HCT116 (cell line): ENCODE results near the gene MYH14. TPM values are rescaled to one million over a fixed set of nuclear protein-coding genes. Genes with fewer than 3 reads are reported as not detected.

Experiments
- ATAC-seq: fragments of 200-7000 bp; cut with Tn5 transposase; 2 replicates; pipeline ENCODE4 v1.9.1; 2020; ENCODE audit warnings: mild to moderate bottlenecking, moderate library complexity
- BruUV-seq: library from RNA; stranded (reverse); fragments of 400-500 nt; replicated peaks from 2 replicates; lab custom pipeline; 2021; lab: Mats Ljungman, UMichigan
- CTCF ChIA-PET: fragments of 300-600 bp; sonication (Branson Sonifier 250); formaldehyde crosslinking; loops from one replicate; lab custom pipeline; 2021; ENCODE audit warnings: antibody characterized with exemption; lab: Charles Lee
- POLR2A ChIA-PET: fragments of 300-600, 350-600 bp; sonication (Branson Sonifier 250); formaldehyde crosslinking; loops from one replicate; lab custom pipeline; 2021; ENCODE audit warnings: antibody characterized with exemption; lab: Charles Lee
- RAD21 ChIA-PET, 2 experiments: fragments of 300-600 bp; sonication (Branson Sonifier 250); formaldehyde crosslinking; loops; one replicate each; lab custom pipeline; 2023; ENCODE audit warnings: low total read pairs in 2 of 2; ENCODE audit not compliant: uncharacterized antibody in 2 of 2, unreplicated experiment in 2 of 2, low non-redundant PET in 1 of 2; lab: Charles Lee
- DNase-seq: peaks from one replicate; pipeline ENCODE4 v3.0.0-alpha.2; 2010; ENCODE audit warnings: low read depth, low spot score
- H2AFZ ChIP-seq: fragments of 200-600 bp; shearing (Covaris generic), sonication (generic); 2 replicates; pipeline ENCODE4 v1.6.1; 2017; ENCODE audit warnings: low read depth, mixed run types, mixed read lengths, antibody characterized with exemption, low read length; ENCODE audit not compliant: poor library complexity, severe bottlenecking
- H3K27ac ChIP-seq: 2 replicates; pipeline ENCODE4 v1.5.1; 2012; ENCODE audit warnings: low read depth, low read length
- H3K27me3 ChIP-seq: fragments of 200-600 bp; sonication (generic); 2 replicates; pipeline ENCODE4 v1.6.1; 2016; ENCODE audit warnings: mixed run types, low read length, mixed read lengths; ENCODE audit not compliant: insufficient read depth
- H3K36me3 ChIP-seq, 2 experiments: fragments of 200-500 bp in 1 of 2; fragments of 200-600 bp in 1 of 2; sonication (Bioruptor generic) in 1 of 2; sonication (generic) in 1 of 2; 2 replicates each; pipeline versions ENCODE4 v1.5.1 to v1.6.1; 2014 to 2016; ENCODE audit warnings: low read length in 2 of 2, inconsistent platforms in 1 of 2, mixed read lengths in 1 of 2, mixed run types in 1 of 2; ENCODE audit not compliant: insufficient read depth in 2 of 2, control insufficient read depth in 1 of 2
- H3K4me1 ChIP-seq, 2 experiments: fragments of 200-600 bp in 1 of 2; sonication (generic) in 1 of 2; 2 replicates each; pipeline versions ENCODE4 v1.5.1 to v1.6.1; 2012 to 2017; ENCODE audit warnings: low read length in 2 of 2, inconsistent platforms in 1 of 2, mild to moderate bottlenecking in 1 of 2, mixed read lengths in 1 of 2, mixed run types in 1 of 2, moderate library complexity in 1 of 2; ENCODE audit not compliant: insufficient read depth in 2 of 2, control insufficient read depth in 1 of 2
- H3K4me2 ChIP-seq: fragments of 200-600 bp; sonication (generic); 2 replicates; pipeline ENCODE4 v1.6.1; 2017; ENCODE audit warnings: mixed run types, low read length, mixed read lengths
- H3K4me3 ChIP-seq, 2 experiments: fragments of 200-600 bp in 1 of 2; sonication (generic) in 1 of 2; replicated peaks in 1 of 2; 2 replicates each; pipeline ENCODE4 v1.5.1; 2011 to 2016; ENCODE audit warnings: low read length in 2 of 2, control low read depth in 1 of 2, low read depth in 1 of 2, mild to moderate bottlenecking in 1 of 2, mixed read lengths in 1 of 2, mixed run types in 1 of 2
- H3K79me2 ChIP-seq: fragments of 200-600 bp; sonication (generic); 2 replicates; pipeline ENCODE4 v1.6.1; 2017; ENCODE audit warnings: mild to moderate bottlenecking, mixed run types, low read length, moderate library complexity, mixed read lengths; ENCODE audit not compliant: insufficient read depth
- H3K9ac ChIP-seq: fragments of 200-600 bp; sonication (generic); 2 replicates; pipeline ENCODE4 v1.6.1; 2016; ENCODE audit warnings: low read length, mixed read lengths
- H3K9me2 ChIP-seq: fragments of 200-600 bp; sonication (generic), shearing (Covaris generic); 2 replicates; pipeline ENCODE4 v1.6.1; 2017; ENCODE audit warnings: mixed run types, mild to moderate bottlenecking, moderate library complexity; ENCODE audit not compliant: insufficient read depth
- H3K9me3 ChIP-seq, 2 experiments: fragments of 200-500 bp in 1 of 2; fragments of 200-600 bp in 1 of 2; sonication (Bioruptor generic) in 1 of 2; sonication (generic) in 1 of 2; 2 replicates each; pipeline ENCODE4 v1.6.1; 2014 to 2017; ENCODE audit warnings: low read length in 2 of 2, mixed read lengths in 2 of 2, inconsistent platforms in 1 of 2, low read depth in 1 of 2, mild to moderate bottlenecking in 1 of 2, mixed run types in 1 of 2, moderate library complexity in 1 of 2; ENCODE audit not compliant: control insufficient read depth in 1 of 2, insufficient read depth in 1 of 2
- H4K20me1 ChIP-seq: fragments of 200-600 bp; sonication (generic), shearing (Covaris generic); 2 replicates; pipeline ENCODE4 v1.6.1; 2017; ENCODE audit warnings: mixed run types, mild to moderate bottlenecking, moderate library complexity; ENCODE audit not compliant: insufficient read depth
- ATF3 ChIP-seq: IDR thresholded peaks from 2 replicates; pipeline ENCODE4 v1.6.1; 2012
- CBX3 ChIP-seq: IDR thresholded peaks from 2 replicates; pipeline ENCODE4 v1.6.1; 2012; ENCODE audit warnings: low read depth
- EZH2 ChIP-seq: fragments of 200-600 bp; sonication (generic); IDR thresholded peaks from 2 replicates; pipeline ENCODE4 v1.6.1; 2017; ENCODE audit warnings: antibody characterized with exemption, mixed run types
- FOSL1 ChIP-seq: IDR thresholded peaks from 2 replicates; pipeline ENCODE4 v1.6.1; 2012; ENCODE audit warnings: low read depth
- JUND ChIP-seq: IDR thresholded peaks from 2 replicates; pipeline ENCODE4 v1.6.1; 2012
- POLR2A ChIP-seq: IDR thresholded peaks from 2 replicates; pipeline ENCODE4 v1.7.0; 2011; ENCODE audit warnings: borderline replicate concordance; ENCODE audit not compliant: insufficient read depth, insufficient read length; ENCODE audit errors: extremely low read depth
- POLR2AphosphoS5 ChIP-seq: IDR thresholded peaks from 2 replicates; pipeline ENCODE4 v1.6.1; 2011; ENCODE audit warnings: mild to moderate bottlenecking, low read depth, low read length, moderate library complexity
- RAD21 ChIP-seq: IDR thresholded peaks from 2 replicates; pipeline ENCODE4 v1.6.1; 2012; ENCODE audit warnings: low read depth, mild to moderate bottlenecking
- SP1 ChIP-seq: IDR thresholded peaks from 2 replicates; pipeline ENCODE4 v1.6.1; 2012; ENCODE audit warnings: low read depth
- SRF ChIP-seq: IDR thresholded peaks from 2 replicates; pipeline ENCODE4 v1.6.1; 2012; ENCODE audit warnings: low read depth
- TCF7L2 ChIP-seq: IDR thresholded peaks from 2 replicates; pipeline ENCODE4 v1.7.0; 2011; ENCODE audit warnings: borderline replicate concordance, inconsistent platforms; ENCODE audit not compliant: insufficient read depth, insufficient read length; ENCODE audit errors: extremely low read depth
- YY1 ChIP-seq: IDR thresholded peaks from 2 replicates; pipeline ENCODE4 v1.6.1; 2011; ENCODE audit warnings: low read length, low read depth, moderate library complexity, mild to moderate bottlenecking; ENCODE audit not compliant: insufficient replicate concordance; ENCODE audit errors: extremely low read depth
- ZNF274 ChIP-seq: fragments of 200-500 bp; sonication (Bioruptor generic); IDR thresholded peaks from 2 replicates; pipeline ENCODE4 v1.6.1; 2014; ENCODE audit warnings: mild to moderate bottlenecking, low read depth, low read length, inconsistent platforms
- intact Hi-C: fragments of 100-400 bp; cut with micrococcal nuclease; formaldehyde crosslinking; loops from 2 replicates; pipeline ENCODE4 v1.10.0; 2022
- total RNA-seq: library from RNA; stranded (reverse); gene quantifications from one replicate; pipeline ENCODE4 v1.2.1, GENCODE V29; 2021; ENCODE audit not compliant: unreplicated experiment
- TF ChIP-seq, protein P1 (sequence below): IDR thresholded peaks from 2 replicates; pipeline ENCODE4 v1.6.1; 2012; ENCODE audit warnings: low read depth
- TF ChIP-seq, protein P2 (sequence below): IDR thresholded peaks from 2 replicates; pipeline ENCODE4 v1.6.1; 2011; ENCODE audit warnings: mild to moderate bottlenecking, low read length, moderate library complexity; ENCODE audit not compliant: insufficient replicate concordance; ENCODE audit errors: extremely low read depth

Gene MYH14
- total RNA-seq, 1 experiment from 2014 or later: 60.1 TPM

DNA sequence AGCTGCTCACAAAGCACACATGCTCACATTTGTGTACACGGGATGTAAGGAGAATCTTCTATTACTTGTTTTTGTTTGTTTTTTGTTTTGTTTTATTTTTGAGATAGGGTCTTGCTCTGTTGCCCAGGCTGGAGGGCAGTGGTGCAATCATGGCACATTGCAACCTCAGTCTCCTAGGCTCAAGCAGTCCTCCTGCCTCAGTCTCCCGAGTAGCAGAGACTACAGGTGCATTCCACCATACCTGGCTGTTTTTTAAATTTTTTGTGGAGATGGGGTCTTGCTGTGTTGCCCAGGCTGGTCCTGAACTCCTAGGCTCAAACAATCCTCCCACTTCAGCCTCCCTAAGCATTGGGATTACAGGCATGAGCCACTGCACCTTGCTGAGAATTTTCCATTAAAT, 83.9 kb downstream of the MYH14 start:
- BruUV-seq: no TSS peak
- Histone ChIP-seq H3K9ac (no peak overlapping the region), H3K4me1 (no peaks in the 10 kb centered on the region), H3K9me2 (no peaks in the 10 kb centered on the region), H2AFZ (no peak overlapping the region), H4K20me1 (no peaks in the 10 kb centered on the region), H3K79me2 (no peaks in the 10 kb centered on the region), H3K27me3 (no peaks in the 10 kb centered on the region), H3K4me3 (no peak overlapping the region), H3K4me2 (no peak overlapping the region), H3K36me3 (peaks cover 0 to 33% of the 10 kb centered on the region in 2 experiments; a peak in 3 of 4 replicates), H3K9me3 (peaks cover 0 to 6% of the 10 kb centered on the region in 2 experiments; a peak in 2 of 4 replicates), H3K27ac (no peak overlapping the region)
- ATAC-seq (no peak), DNase-seq (no peak)
- RAD21 ChIA-PET: no interaction called here
- no peak for TF ChIP-seq ZNF274
- no peak for TF ChIP-seq CBX3
- TF ChIP-seq JUND: no peak
- no peak for TF ChIP-seq POLR2A
- no peak for TF ChIP-seq SRF
- TF ChIP-seq, protein P1, sequence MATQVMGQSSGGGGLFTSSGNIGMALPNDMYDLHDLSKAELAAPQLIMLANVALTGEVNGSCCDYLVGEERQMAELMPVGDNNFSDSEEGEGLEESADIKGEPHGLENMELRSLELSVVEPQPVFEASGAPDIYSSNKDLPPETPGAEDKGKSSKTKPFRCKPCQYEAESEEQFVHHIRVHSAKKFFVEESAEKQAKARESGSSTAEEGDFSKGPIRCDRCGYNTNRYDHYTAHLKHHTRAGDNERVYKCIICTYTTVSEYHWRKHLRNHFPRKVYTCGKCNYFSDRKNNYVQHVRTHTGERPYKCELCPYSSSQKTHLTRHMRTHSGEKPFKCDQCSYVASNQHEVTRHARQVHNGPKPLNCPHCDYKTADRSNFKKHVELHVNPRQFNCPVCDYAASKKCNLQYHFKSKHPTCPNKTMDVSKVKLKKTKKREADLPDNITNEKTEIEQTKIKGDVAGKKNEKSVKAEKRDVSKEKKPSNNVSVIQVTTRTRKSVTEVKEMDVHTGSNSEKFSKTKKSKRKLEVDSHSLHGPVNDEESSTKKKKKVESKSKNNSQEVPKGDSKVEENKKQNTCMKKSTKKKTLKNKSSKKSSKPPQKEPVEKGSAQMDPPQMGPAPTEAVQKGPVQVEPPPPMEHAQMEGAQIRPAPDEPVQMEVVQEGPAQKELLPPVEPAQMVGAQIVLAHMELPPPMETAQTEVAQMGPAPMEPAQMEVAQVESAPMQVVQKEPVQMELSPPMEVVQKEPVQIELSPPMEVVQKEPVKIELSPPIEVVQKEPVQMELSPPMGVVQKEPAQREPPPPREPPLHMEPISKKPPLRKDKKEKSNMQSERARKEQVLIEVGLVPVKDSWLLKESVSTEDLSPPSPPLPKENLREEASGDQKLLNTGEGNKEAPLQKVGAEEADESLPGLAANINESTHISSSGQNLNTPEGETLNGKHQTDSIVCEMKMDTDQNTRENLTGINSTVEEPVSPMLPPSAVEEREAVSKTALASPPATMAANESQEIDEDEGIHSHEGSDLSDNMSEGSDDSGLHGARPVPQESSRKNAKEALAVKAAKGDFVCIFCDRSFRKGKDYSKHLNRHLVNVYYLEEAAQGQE: no peak
- no peak for TF ChIP-seq RAD21
- no peak for TF ChIP-seq YY1
- TF ChIP-seq SP1: no peak
- no peak for TF ChIP-seq TCF7L2
- TF ChIP-seq, protein P2, sequence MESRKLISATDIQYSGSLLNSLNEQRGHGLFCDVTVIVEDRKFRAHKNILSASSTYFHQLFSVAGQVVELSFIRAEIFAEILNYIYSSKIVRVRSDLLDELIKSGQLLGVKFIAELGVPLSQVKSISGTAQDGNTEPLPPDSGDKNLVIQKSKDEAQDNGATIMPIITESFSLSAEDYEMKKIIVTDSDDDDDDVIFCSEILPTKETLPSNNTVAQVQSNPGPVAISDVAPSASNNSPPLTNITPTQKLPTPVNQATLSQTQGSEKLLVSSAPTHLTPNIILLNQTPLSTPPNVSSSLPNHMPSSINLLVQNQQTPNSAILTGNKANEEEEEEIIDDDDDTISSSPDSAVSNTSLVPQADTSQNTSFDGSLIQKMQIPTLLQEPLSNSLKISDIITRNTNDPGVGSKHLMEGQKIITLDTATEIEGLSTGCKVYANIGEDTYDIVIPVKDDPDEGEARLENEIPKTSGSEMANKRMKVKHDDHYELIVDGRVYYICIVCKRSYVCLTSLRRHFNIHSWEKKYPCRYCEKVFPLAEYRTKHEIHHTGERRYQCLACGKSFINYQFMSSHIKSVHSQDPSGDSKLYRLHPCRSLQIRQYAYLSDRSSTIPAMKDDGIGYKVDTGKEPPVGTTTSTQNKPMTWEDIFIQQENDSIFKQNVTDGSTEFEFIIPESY: no peak
- TF ChIP-seq FOSL1: no peak
- no peak for TF ChIP-seq ATF3
- TF ChIP-seq EZH2: no peak
- TF ChIP-seq POLR2AphosphoS5: no peak
- CTCF ChIA-PET: no interaction called here
- intact Hi-C loops: no loop called here
- POLR2A ChIA-PET: no interaction called here
